Measurements from ENCODE around the gene AKAP6. TPM values are rescaled to one million over a fixed set of nuclear protein-coding genes. Genes with fewer than 3 reads are reported as not detected.

Gene AKAP6
- total RNA-seq, 1 experiment from 2014 or later, result 1.1 TPM

DNA sequence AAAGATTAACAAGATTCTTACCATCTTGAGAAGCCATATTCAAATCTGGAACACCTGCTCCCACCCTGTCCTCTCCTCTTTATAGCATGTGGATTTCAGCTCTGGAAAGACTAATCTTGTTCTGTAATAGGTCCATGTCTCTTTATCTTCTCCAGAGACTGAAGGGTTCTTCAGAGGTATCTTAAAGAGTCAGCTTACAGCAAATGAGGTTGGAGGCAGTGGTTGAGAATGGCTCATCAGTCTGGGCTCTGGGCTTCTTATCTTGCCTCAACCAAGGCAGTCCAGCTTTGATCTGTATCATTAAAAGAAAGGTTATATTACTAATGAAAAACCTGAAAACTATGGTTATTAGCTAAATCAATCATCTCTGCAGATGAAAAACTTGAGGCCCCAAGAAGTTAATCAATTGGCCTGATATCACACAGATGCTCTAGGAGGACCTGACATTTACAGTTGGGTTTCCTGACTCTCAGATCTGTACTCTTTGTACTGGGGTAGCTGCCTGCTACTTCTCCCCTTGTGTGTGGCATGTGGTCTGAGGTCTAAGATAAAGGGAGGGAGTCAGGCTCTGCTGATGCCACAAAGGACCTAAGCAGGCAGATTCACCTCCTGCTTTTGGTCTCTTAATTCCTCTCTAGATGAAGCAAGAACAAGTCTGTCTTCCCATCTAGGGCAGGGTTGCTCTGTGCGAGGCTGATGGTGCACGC is 1.7 kb upstream of the AKAP6 start:
- no peak overlapping the region for H3K4me3 Mint-ChIP-seq
- no peak overlapping the region for H3K27ac ChIP-seq (ENCODE audit: insufficient read length, low read depth, low read length)
- H3K4me2 ChIP-seq (ENCODE audit: insufficient read depth, insufficient read length, low read length), result no peak overlapping the region
- no peak overlapping the region for H4K5ac ChIP-seq (ENCODE audit: insufficient read length, low read depth, low read length)
- no peak overlapping the region for H2BK12ac ChIP-seq (ENCODE audit: insufficient read length, low read depth, low read length)
- no peak overlapping the region for H2BK15ac ChIP-seq (ENCODE audit: low read depth, low read length)
- no peaks in the 10 kb centered on the region; the same call in 1 of the 2 replicates for H3K27me3 Mint-ChIP-seq (ENCODE audit: low read depth)
- H3K79me1 ChIP-seq (ENCODE audit: insufficient read depth, low read depth, low read length, poor library complexity, severe bottlenecking), result no peaks in the 10 kb centered on the region
- no peak overlapping the region for H3K9ac ChIP-seq (ENCODE audit: extremely low read depth, insufficient read length, low read length)
- no peaks in the 10 kb centered on the region for H4K20me1 ChIP-seq (ENCODE audit: control insufficient read depth, insufficient read depth, insufficient read length)
- no peaks in the 10 kb centered on the region; a peak in 1 of 7 replicates for H3K36me3 Mint-ChIP-seq (ENCODE audit: insufficient read depth in 1 of 3, low read depth in 3 of 3)
- H3K4me1 Mint-ChIP-seq, result peaks cover 2 to 9% of the 10 kb centered on the region in 2 experiments; a peak in 3 of 4 replicates
- no peak overlapping the region for H3K4ac ChIP-seq (ENCODE audit: low read depth, low read length)
- no peak overlapping the region for H3K14ac ChIP-seq (ENCODE audit: insufficient read depth, low read length)
- H3K9me3 ChIP-seq (ENCODE audit: control insufficient read depth, low read depth, low read length), result no peaks in the 10 kb centered on the region
- H4K8ac ChIP-seq (replicated peaks; ENCODE audit: insufficient read length, low read depth, low read length), result no peak overlapping the region
- no peak overlapping the region for H3K18ac ChIP-seq (ENCODE audit: insufficient read length, low read depth, low read length)
- no peak overlapping the region for H2AFZ ChIP-seq (ENCODE audit: low read length)
- no peaks in the 10 kb centered on the region for H3K27me3 ChIP-seq (ENCODE audit: insufficient read depth, low read length)
- H3K4me1 ChIP-seq (ENCODE audit: insufficient read depth, low read length), result no peaks in the 10 kb centered on the region
- H2AK5ac ChIP-seq (ENCODE audit: insufficient read length, low read length), result no peak overlapping the region
- H3K79me2 ChIP-seq (ENCODE audit: insufficient read depth, low read length), result no peaks in the 10 kb centered on the region
- H3K9me3 Mint-ChIP-seq, result peaks cover 0 to 3% of the 10 kb centered on the region in 2 experiments; a peak in 1 of 5 replicates
- no peak for DNase-seq
- TF ChIP-seq, protein P1, sequence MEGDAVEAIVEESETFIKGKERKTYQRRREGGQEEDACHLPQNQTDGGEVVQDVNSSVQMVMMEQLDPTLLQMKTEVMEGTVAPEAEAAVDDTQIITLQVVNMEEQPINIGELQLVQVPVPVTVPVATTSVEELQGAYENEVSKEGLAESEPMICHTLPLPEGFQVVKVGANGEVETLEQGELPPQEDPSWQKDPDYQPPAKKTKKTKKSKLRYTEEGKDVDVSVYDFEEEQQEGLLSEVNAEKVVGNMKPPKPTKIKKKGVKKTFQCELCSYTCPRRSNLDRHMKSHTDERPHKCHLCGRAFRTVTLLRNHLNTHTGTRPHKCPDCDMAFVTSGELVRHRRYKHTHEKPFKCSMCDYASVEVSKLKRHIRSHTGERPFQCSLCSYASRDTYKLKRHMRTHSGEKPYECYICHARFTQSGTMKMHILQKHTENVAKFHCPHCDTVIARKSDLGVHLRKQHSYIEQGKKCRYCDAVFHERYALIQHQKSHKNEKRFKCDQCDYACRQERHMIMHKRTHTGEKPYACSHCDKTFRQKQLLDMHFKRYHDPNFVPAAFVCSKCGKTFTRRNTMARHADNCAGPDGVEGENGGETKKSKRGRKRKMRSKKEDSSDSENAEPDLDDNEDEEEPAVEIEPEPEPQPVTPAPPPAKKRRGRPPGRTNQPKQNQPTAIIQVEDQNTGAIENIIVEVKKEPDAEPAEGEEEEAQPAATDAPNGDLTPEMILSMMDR (conservative IDR thresholded peaks at IDR 0.05), result no peak
- H2BK5ac ChIP-seq (ENCODE audit: insufficient read length, low read length), result no peak overlapping the region
- no peak overlapping the region for H3K27ac Mint-ChIP-seq
- H4K91ac ChIP-seq (ENCODE audit: insufficient read length, low read depth, low read length), result no peak overlapping the region
- H2BK120ac ChIP-seq (ENCODE audit: low read depth, low read length, poor library complexity, severe bottlenecking), result no peak overlapping the region
- no peak overlapping the region for H2BK20ac ChIP-seq (ENCODE audit: low read depth, low read length, poor library complexity, severe bottlenecking)
- H3K23ac ChIP-seq (ENCODE audit: insufficient read length, low read depth, low read length), result no peak overlapping the region
- no peak overlapping the region for H3K56ac ChIP-seq (ENCODE audit: insufficient read length, low read depth, low read length)
- H3T11ph ChIP-seq (ENCODE audit: low read length), result no peak overlapping the region
- WGBS (ENCODE audit: extremely low coverage, insufficient read length, low lambda C conversion rate), result no CpG with 5 or more reads among the region's 2 CpGs
- H3K23me2 ChIP-seq (ENCODE audit: insufficient read length, low read depth, low read length, poor library complexity, severe bottlenecking), result no peaks in the 10 kb centered on the region

Data from H9 (cell line).